Activated CD4-positive, alpha-beta T cell treated with anti-CD3 and anti-CD28 coated beads for 48 hours (primary cell): Measurements from ENCODE around the gene SLIT1.
"Not testable (repeated sequence)": the region's sequence is repeated elsewhere in the genome, so short reads cannot be mapped to it uniquely, and the experiment has no call there.

Experiments used
- DNase-seq: peaks from one replicate; pipeline ENCODE4 v3.0.0-alpha.2; 2020

SLIT1 gene

GRCh38 chr10:97105303-97105702 lies 80.5 kb downstream of the SLIT1 start:
- DNase-seq = no peak

GRCh38 chr10:97103316-97104080 lies 82.3 kb downstream of the SLIT1 start:
- no peak for DNase-seq

- no peak for DNase-seq
These were observed 83.3 kb downstream of the SLIT1 start for GRCh38 chr10:97102441-97102840.

- DNase-seq = no peak
These were observed 84.4 kb downstream of the SLIT1 start for GRCh38 chr10:97101166-97101940.

GRCh38 chr10:97100657-97101056 lies 85.1 kb downstream of the SLIT1 start:
- no peak for DNase-seq

GRCh38 chr10:97099868-97100267 lies 85.9 kb downstream of the SLIT1 start:
- no peak for DNase-seq

- DNase-seq = no peak
These were observed 86.7 kb downstream of the SLIT1 start for GRCh38 chr10:97099089-97099488.

GRCh38 chr10:97097084-97097433 lies 88.7 kb downstream of the SLIT1 start:
- DNase-seq = no peak

GRCh38 chr10:97096261-97097083 lies 89.3 kb downstream of the SLIT1 start:
- no peak for DNase-seq

- DNase-seq = no peak
These were observed 90.0 kb downstream of the SLIT1 start for GRCh38 chr10:97095701-97096260.

GRCh38 chr10:97090644-97091043 lies 95.1 kb downstream of the SLIT1 start:
- no peak for DNase-seq

GRCh38 chr10:97090035-97090434 lies 95.7 kb downstream of the SLIT1 start:
- no peak for DNase-seq

- no peak for DNase-seq
These were observed 96.4 kb downstream of the SLIT1 start for GRCh38 chr10:97089209-97089870.

GRCh38 chr10:97087296-97087695 lies 98.5 kb downstream of the SLIT1 start:
- no peak for DNase-seq

GRCh38 chr10:97086530-97086929 lies 99.2 kb downstream of the SLIT1 start:
- DNase-seq = no peak

GRCh38 chr10:97083228-97083829 lies 102.4 kb downstream of the SLIT1 start:
- DNase-seq = no peak

- DNase-seq = not testable (repeated sequence)
These were observed 103.2 kb downstream of the SLIT1 start for GRCh38 chr10:97082575-97082974.

GRCh38 chr10:97081621-97082235 lies 104.0 kb downstream of the SLIT1 start:
- DNase-seq = peak; percentile 75

GRCh38 chr10:97080051-97080776 lies 105.5 kb downstream of the SLIT1 start:
- DNase-seq = no peak

GRCh38 chr10:97079448-97079847 lies 106.3 kb downstream of the SLIT1 start:
- DNase-seq = no peak

GRCh38 chr10:97078938-97079445 lies 106.8 kb downstream of the SLIT1 start:
- no peak for DNase-seq
